Stimulated activated naive B cell treated with anti-CD40 and anti-IgM and Interleukin-4, amounts not matched to agents 10 μg/mL and 1 μg/mL and 100 μg/mL, for 72 hours (primary cell): Measurements from ENCODE around the gene OR2M3.

Experiments
- ATAC-seq, 2 donors: fragments of 150-1000 bp; cut with Tn5 transposase; replicated peaks; 2 replicates each; pipeline ENCODE4 v1.10.0; 2021; ENCODE audit warnings: moderate library complexity in 1 of 2
- DNase-seq: peaks from one replicate; pipeline ENCODE4 v3.0.0; 2021
- H3K27ac Mint-ChIP-seq: one replicate; pipeline ENCODE4 v1.8.0; 2022; ENCODE audit warnings: mild to moderate bottlenecking, mixed read lengths
- H3K27me3 Mint-ChIP-seq, 2 donors: one replicate each; pipeline ENCODE4 v1.8.0; 2022; ENCODE audit warnings: mixed read lengths in 2 of 2
- H3K36me3 Mint-ChIP-seq, 2 donors: one replicate each; pipeline ENCODE4 v1.8.0; 2022; ENCODE audit warnings: mixed read lengths in 2 of 2, mild to moderate bottlenecking in 1 of 2
- H3K4me1 Mint-ChIP-seq, 2 donors: one replicate each; pipeline ENCODE4 v1.8.0; 2022; ENCODE audit warnings: mixed read lengths in 2 of 2, mild to moderate bottlenecking in 1 of 2
- H3K4me3 Mint-ChIP-seq, 2 donors: one replicate each; pipeline ENCODE4 v1.8.0; 2022; ENCODE audit warnings: mild to moderate bottlenecking in 2 of 2, mixed read lengths in 2 of 2, moderate library complexity in 1 of 2
- H3K9me3 Mint-ChIP-seq, 2 donors: one replicate each; pipeline ENCODE4 v1.8.0; 2022; ENCODE audit warnings: mixed read lengths in 2 of 2, mild to moderate bottlenecking in 1 of 2

OR2M3 gene

GRCh38 chr1:248196965-248197364 lies at the start of gene OR2M3:
Gene OR2M3, plus strand, starts transcription at chr1:248197265. Its CDS starts 5,803 bp downstream, at chr1:248203068.
- no peaks in the 10 kb centered on the region for H3K4me1 Mint-ChIP-seq
- H3K9me3 Mint-ChIP-seq: peaks cover 7 to 15% of the 10 kb centered on the region in 2 donors
- ATAC-seq (no peak), DNase-seq (no peak)
- H3K27me3 Mint-ChIP-seq: no peaks in the 10 kb centered on the region
- no peak within 1 kb of the TSS for H3K4me3 Mint-ChIP-seq
- H3K27ac Mint-ChIP-seq: no peak within 1 kb of the TSS
- no peaks in the 10 kb centered on the region for H3K36me3 Mint-ChIP-seq

- Mint-ChIP-seq H3K36me3 (no peaks in the 10 kb centered on the region), H3K4me3 (no peak overlapping the region), H3K9me3 (peaks cover 4 to 8% of the 10 kb centered on the region in 2 donors), H3K27ac (peak overlapping the region; percentile 31), H3K27me3 (no peaks in the 10 kb centered on the region), H3K4me1 (peaks cover 5 to 17% of the 10 kb centered on the region in 2 donors)
- ATAC-seq (peak; percentile 68 to 90), DNase-seq (no peak)
Measured at GRCh38 chr1:248152056-248152827, 44.8 kb upstream of the OR2M3 start.

GRCh38 chr1:248155927-248156326 lies 41.1 kb upstream of the OR2M3 start:
- peaks cover 2 to 9% of the 10 kb centered on the region in 2 donors for H3K4me1 Mint-ChIP-seq
- no peak overlapping the region for H3K4me3 Mint-ChIP-seq
- no peaks in the 10 kb centered on the region for H3K9me3 Mint-ChIP-seq
- no peaks in the 10 kb centered on the region for H3K27me3 Mint-ChIP-seq
- no peak for ATAC-seq
- no peaks in the 10 kb centered on the region for H3K36me3 Mint-ChIP-seq
- DNase-seq: no peak
- H3K27ac Mint-ChIP-seq: no peak overlapping the region

- no peak overlapping the region for H3K27ac Mint-ChIP-seq
Measured at GRCh38 chr1:248158758-248159157, 38.3 kb upstream of the OR2M3 start.

GRCh38 chr1:248164031-248164430 lies 33.0 kb upstream of the OR2M3 start:
- DNase-seq (no peak), ATAC-seq (no peak)
- Mint-ChIP-seq H3K27me3 (no peaks in the 10 kb centered on the region), H3K4me1 (no peaks in the 10 kb centered on the region), H3K27ac (no peak overlapping the region), H3K36me3 (no peaks in the 10 kb centered on the region), H3K9me3 (peaks cover 5 to 6% of the 10 kb centered on the region in 2 donors), H3K4me3 (no peak overlapping the region)

More at GRCh38 chr1:248158758-248159157, 38.3 kb upstream of the OR2M3 start:
- Mint-ChIP-seq H3K27me3 (no peaks in the 10 kb centered on the region), H3K9me3 (no peaks in the 10 kb centered on the region), H3K4me1 (no peaks in the 10 kb centered on the region), H3K36me3 (no peaks in the 10 kb centered on the region), H3K4me3 (no peak overlapping the region)
- no peak for DNase-seq
- no peak for ATAC-seq

GRCh38 chr1:248165186-248165585 lies 31.9 kb upstream of the OR2M3 start:
- DNase-seq (no peak), ATAC-seq (no peak)
- no peak overlapping the region for H3K27ac Mint-ChIP-seq
- no peaks in the 10 kb centered on the region for H3K4me1 Mint-ChIP-seq
- no peaks in the 10 kb centered on the region for H3K27me3 Mint-ChIP-seq
- no peaks in the 10 kb centered on the region for H3K36me3 Mint-ChIP-seq
- peaks cover 5 to 6% of the 10 kb centered on the region in 2 donors for H3K9me3 Mint-ChIP-seq
- no peak overlapping the region for H3K4me3 Mint-ChIP-seq

GRCh38 chr1:248174521-248174920 lies 22.5 kb upstream of the OR2M3 start, which contains the start of gene OR2M2:
Gene OR2M2, plus strand, starts transcription at chr1:248174821. Its CDS starts 5,165 bp downstream, at chr1:248179986.
- ATAC-seq (no peak), DNase-seq (no peak)
- Mint-ChIP-seq H3K27me3 (no peaks in the 10 kb centered on the region), H3K4me3 (no peak within 1 kb of the TSS), H3K9me3 (peaks cover 0 to 2% of the 10 kb centered on the region in 2 donors), H3K36me3 (no peaks in the 10 kb centered on the region), H3K4me1 (no peaks in the 10 kb centered on the region), H3K27ac (no peak within 1 kb of the TSS)

GRCh38 chr1:248183996-248184395 lies 13.1 kb upstream of the OR2M3 start:
- Mint-ChIP-seq H3K4me1 (no peaks in the 10 kb centered on the region), H3K36me3 (no peaks in the 10 kb centered on the region)

GRCh38 chr1:248187363-248187762 lies 9.7 kb upstream of the OR2M3 start:
- DNase-seq (no peak), ATAC-seq (no peak)
- peaks cover 12 to 13% of the 10 kb centered on the region in 2 donors for H3K27me3 Mint-ChIP-seq
- H3K27ac Mint-ChIP-seq: no peak overlapping the region
- no peaks in the 10 kb centered on the region for H3K36me3 Mint-ChIP-seq
- H3K4me1 Mint-ChIP-seq: no peaks in the 10 kb centered on the region
- peaks cover 10 to 22% of the 10 kb centered on the region in 2 donors for H3K9me3 Mint-ChIP-seq
- no peak overlapping the region for H3K4me3 Mint-ChIP-seq

More at GRCh38 chr1:248183996-248184395, 13.1 kb upstream of the OR2M3 start:
- Mint-ChIP-seq H3K27ac (no peak overlapping the region), H3K4me3 (no peak overlapping the region), H3K27me3 (peaks cover 6 to 8% of the 10 kb centered on the region in 2 donors), H3K9me3 (peaks cover 13 to 14% of the 10 kb centered on the region in 2 donors)
- no peak for ATAC-seq
- DNase-seq: no peak

GRCh38 chr1:248189026-248189425 lies 8.0 kb upstream of the OR2M3 start:
- Mint-ChIP-seq H3K27ac (no peak overlapping the region), H3K9me3 (peaks cover 15% of the 10 kb centered on the region in 2 donors), H3K4me3 (no peak overlapping the region), H3K36me3 (no peaks in the 10 kb centered on the region), H3K27me3 (peaks cover 12 to 13% of the 10 kb centered on the region in 2 donors), H3K4me1 (no peaks in the 10 kb centered on the region)
- no peak for ATAC-seq
- DNase-seq: no peak

GRCh38 chr1:248194117-248194516 lies 2.9 kb upstream of the OR2M3 start:
- Mint-ChIP-seq H3K27me3 (peaks cover 5 to 6% of the 10 kb centered on the region in 2 donors), H3K4me3 (no peak overlapping the region), H3K4me1 (no peaks in the 10 kb centered on the region), H3K36me3 (no peaks in the 10 kb centered on the region), H3K27ac (no peak overlapping the region), H3K9me3 (peaks cover 15 to 17% of the 10 kb centered on the region in 2 donors)
- DNase-seq (no peak), ATAC-seq (no peak)

- Mint-ChIP-seq H3K9me3 (peaks cover 0 to 3% of the 10 kb centered on the region in 2 donors), H3K4me1 (no peaks in the 10 kb centered on the region), H3K36me3 (no peaks in the 10 kb centered on the region), H3K4me3 (no peak overlapping the region), H3K27ac (no peak overlapping the region), H3K27me3 (no peaks in the 10 kb centered on the region)
- ATAC-seq (no peak), DNase-seq (no peak)
Measured at GRCh38 chr1:248215880-248216279, 18.8 kb downstream of the OR2M3 start.

GRCh38 chr1:248225537-248225936 lies 28.5 kb downstream of the OR2M3 start:
- Mint-ChIP-seq H3K9me3 (peaks cover 0 to 4% of the 10 kb centered on the region in 2 donors), H3K27ac (no peak overlapping the region), H3K4me1 (no peaks in the 10 kb centered on the region), H3K4me3 (no peak overlapping the region), H3K36me3 (no peaks in the 10 kb centered on the region), H3K27me3 (peaks cover 5 to 9% of the 10 kb centered on the region in 2 donors)
- DNase-seq: no peak
- no peak for ATAC-seq

GRCh38 chr1:248229360-248229908 lies 32.4 kb downstream of the OR2M3 start:
- peaks cover 0 to 5% of the 10 kb centered on the region in 2 donors for H3K9me3 Mint-ChIP-seq
- no peaks in the 10 kb centered on the region for H3K36me3 Mint-ChIP-seq
- H3K27ac Mint-ChIP-seq: no peak overlapping the region
- ATAC-seq: no peak
- peaks cover 5 to 9% of the 10 kb centered on the region in 2 donors for H3K27me3 Mint-ChIP-seq
- no peaks in the 10 kb centered on the region for H3K4me1 Mint-ChIP-seq
- no peak for DNase-seq
- no peak overlapping the region for H3K4me3 Mint-ChIP-seq

- peaks cover 8 to 9% of the 10 kb centered on the region in 2 donors for H3K27me3 Mint-ChIP-seq
- peaks cover 0 to 7% of the 10 kb centered on the region in 2 donors for H3K9me3 Mint-ChIP-seq
- DNase-seq: no peak
- no peak within 1 kb of the TSS for H3K27ac Mint-ChIP-seq
- H3K4me3 Mint-ChIP-seq: no peak within 1 kb of the TSS
- no peak for ATAC-seq
- no peaks in the 10 kb centered on the region for H3K36me3 Mint-ChIP-seq
- H3K4me1 Mint-ChIP-seq: no peaks in the 10 kb centered on the region
Measured at GRCh38 chr1:248231117-248231516, 34.1 kb downstream of the OR2M3 start, which contains the start of gene OR2M4. Gene OR2M4, plus strand, starts transcription at chr1:248231417. Its CDS starts 7,512 bp downstream, at chr1:248238929.
